GM23338 (cell line): ENCODE data around the gene LDLR.

Source experiments
- CTCF ChIP-seq, 2 experiments: fragments of 200-600 bp in 1 of 2; sonication (generic) in 1 of 2; conservative IDR thresholded peaks; 2 replicates each; pipeline versions ENCODE4 v1.5.1 to v1.6.1; 2016 to 2017; ENCODE audit warnings: antibody characterized with exemption in 2 of 2, low read depth in 2 of 2, mild to moderate bottlenecking in 2 of 2, moderate library complexity in 1 of 2
- ETS1 ChIP-seq: IDR thresholded peaks from 2 replicates; pipeline ENCODE4 v1.6.1; 2016; ENCODE audit warnings: antibody characterized with exemption
- EZH2 ChIP-seq: fragments of 200-600 bp; sonication (generic); IDR thresholded peaks from one replicate; pipeline ENCODE4 v1.8.0; 2017; ENCODE audit warnings: antibody characterized with exemption, mild to moderate bottlenecking, low read depth; ENCODE audit not compliant: unreplicated experiment
- EZH2phosphoT487 ChIP-seq: fragments of 200-600 bp; sonication (generic); IDR thresholded peaks from one replicate; pipeline ENCODE4 v1.8.1; 2018; ENCODE audit warnings: antibody characterized with exemption; ENCODE audit not compliant: unreplicated experiment
- JUNB ChIP-seq: IDR thresholded peaks from one replicate; pipeline ENCODE4 v1.6.1; 2016; ENCODE audit warnings: antibody characterized with exemption; ENCODE audit not compliant: unreplicated experiment
- POLR2AphosphoS5 ChIP-seq: IDR thresholded peaks from 2 replicates; pipeline ENCODE4 v1.6.1; 2016; ENCODE audit warnings: antibody characterized with exemption, low read depth
- REST ChIP-seq: IDR thresholded peaks from one replicate; pipeline ENCODE4 v1.6.1; 2018; ENCODE audit warnings: antibody characterized with exemption; ENCODE audit not compliant: unreplicated experiment
- ZNF114 ChIP-seq: fragments of 250-450 bp; sonication (Bioruptor Pico); IDR thresholded peaks from 2 replicates; pipeline ENCODE4 v1.5.0; 2020; ENCODE audit warnings: mild to moderate bottlenecking, moderate library complexity

- TF ChIP-seq CTCF (conservative IDR thresholded peaks at IDR 0.05; ENCODE audit: low read depth in 2 of 2) (no peak), JUNB (no peak), ETS1 (no peak), POLR2AphosphoS5 (no peak), EZH2phosphoT487 (no peak), EZH2 (no peak), REST (no peak), ZNF114 (CRISPR knock-in tag) (no peak)
Observed at GRCh38 chr19:11091703-11092153, 2.5 kb downstream of the LDLR start.
